GM23338 (cell line): ENCODE results near the gene CIROP. TPM values are rescaled to one million over a fixed set of nuclear protein-coding genes. Genes with fewer than 3 reads are reported as not detected.

Experiments
- ATAC-seq: fragments of 200-7000 bp; cut with Tn5 transposase; 3 replicates; pipeline ENCODE4 v1.9.1; 2020
- DNase-seq: peaks from one replicate; pipeline ENCODE4 v3.0.0-alpha.2; 2015; ENCODE audit warnings: low spot score
- H2AFZ ChIP-seq: fragments of 200-600 bp; sonication (generic); 2 replicates; pipeline ENCODE4 v1.8.0; 2016; ENCODE audit warnings: antibody characterized with exemption, mild to moderate bottlenecking, moderate library complexity
- H3F3A ChIP-seq: fragments of 200-600 bp; sonication (generic); replicated peaks from 2 replicates; pipeline ENCODE4 v1.8.0; 2017; ENCODE audit warnings: antibody characterized with exemption, mixed run types, low read depth
- H3K27ac ChIP-seq: fragments of 200-600 bp; sonication (generic); 2 replicates; pipeline ENCODE4 v1.6.1; 2016; ENCODE audit warnings: low read depth
- H3K27me3 ChIP-seq: fragments of 200-600 bp; sonication (generic); 2 replicates; pipeline ENCODE4 v1.8.0; 2016; ENCODE audit warnings: mild to moderate bottlenecking, mixed run types, moderate library complexity; ENCODE audit not compliant: insufficient read depth
- H3K36me3 ChIP-seq: fragments of 200-600 bp; sonication (generic); 2 replicates; pipeline ENCODE4 v1.8.0; 2016; ENCODE audit warnings: mild to moderate bottlenecking; ENCODE audit not compliant: insufficient read depth
- H3K4me1 ChIP-seq: fragments of 200-600 bp; sonication (generic); 2 replicates; pipeline ENCODE4 v1.8.0; 2016; ENCODE audit warnings: mild to moderate bottlenecking, moderate library complexity; ENCODE audit not compliant: insufficient read depth
- H3K4me2 ChIP-seq: fragments of 200-600 bp; sonication (generic); 2 replicates; pipeline ENCODE4 v1.7.1; 2017; ENCODE audit warnings: mixed run types
- H3K4me3 ChIP-seq: fragments of 200-600 bp; sonication (generic); 2 replicates; pipeline ENCODE4 v1.6.1; 2016; ENCODE audit warnings: mixed run types
- H3K79me2 ChIP-seq: fragments of 200-600 bp; sonication (generic); replicated peaks from 2 replicates; pipeline ENCODE4 v1.8.0; 2017; ENCODE audit warnings: mild to moderate bottlenecking; ENCODE audit not compliant: insufficient read depth
- H3K9me2 ChIP-seq: fragments of 200-600 bp; sonication (generic); 2 replicates; pipeline ENCODE4 v1.8.0; 2017; ENCODE audit not compliant: insufficient read depth
- H4K20me1 ChIP-seq: fragments of 200-600 bp; sonication (generic); replicated peaks from 2 replicates; pipeline ENCODE4 v1.8.0; 2017; ENCODE audit warnings: mild to moderate bottlenecking; ENCODE audit not compliant: insufficient read depth
- H3K27ac Mint-ChIP-seq: 2 replicates; pipeline ENCODE4 v1.8.0; 2020; ENCODE audit warnings: inconsistent platforms, mild to moderate bottlenecking, moderate library complexity, mixed read lengths
- H3K27me3 Mint-ChIP-seq: 3 replicates; pipeline ENCODE4 v1.8.0; 2022; ENCODE audit warnings: low read depth, mild to moderate bottlenecking, moderate library complexity, mixed read lengths, inconsistent platforms; ENCODE audit not compliant: insufficient read depth, poor library complexity
- H3K36me3 Mint-ChIP-seq: 3 replicates; pipeline ENCODE4 v1.8.0; 2021; ENCODE audit warnings: low read depth, mild to moderate bottlenecking, inconsistent platforms, moderate library complexity, mixed read lengths
- H3K4me1 Mint-ChIP-seq: 3 replicates; pipeline ENCODE4 v1.8.0; 2020; ENCODE audit warnings: mild to moderate bottlenecking, inconsistent platforms, mixed read lengths
- H3K4me3 Mint-ChIP-seq: 3 replicates; pipeline ENCODE4 v1.8.0; 2021; ENCODE audit warnings: moderate library complexity, mild to moderate bottlenecking, inconsistent platforms, mixed read lengths
- H3K9me3 Mint-ChIP-seq: 3 replicates; pipeline ENCODE4 v1.8.0; 2020; ENCODE audit warnings: moderate library complexity, mild to moderate bottlenecking, inconsistent platforms, mixed read lengths
- CTCF ChIP-seq, 2 experiments: fragments of 200-600 bp in 1 of 2; sonication (generic) in 1 of 2; conservative IDR thresholded peaks; 2 replicates each; pipeline versions ENCODE4 v1.5.1 to v1.6.1; 2016 to 2017; ENCODE audit warnings: antibody characterized with exemption in 2 of 2, low read depth in 2 of 2, mild to moderate bottlenecking in 2 of 2, moderate library complexity in 1 of 2
- EZH2 ChIP-seq: fragments of 200-600 bp; sonication (generic); IDR thresholded peaks from one replicate; pipeline ENCODE4 v1.8.0; 2017; ENCODE audit warnings: antibody characterized with exemption, mild to moderate bottlenecking, low read depth; ENCODE audit not compliant: unreplicated experiment
- JUNB ChIP-seq: IDR thresholded peaks from one replicate; pipeline ENCODE4 v1.6.1; 2016; ENCODE audit warnings: antibody characterized with exemption; ENCODE audit not compliant: unreplicated experiment
- NANOG ChIP-seq: IDR thresholded peaks from 2 replicates; pipeline ENCODE4 v1.6.1; 2016; ENCODE audit warnings: antibody characterized with exemption, borderline replicate concordance
- STAT1 ChIP-seq: IDR thresholded peaks from one replicate; pipeline ENCODE4 v1.6.1; 2016; ENCODE audit warnings: antibody characterized with exemption; ENCODE audit not compliant: unreplicated experiment
- polyA plus RNA-seq: library from polyadenylated mRNA; unstranded; fragments of >200 nt; fragmentation: Nextera tagmentation; extraction: Ambion mirVana; gene quantifications from 2 replicates; pipeline ENCODE4 v1.2.1, GENCODE V29; 2016
- total RNA-seq: library from RNA; depleted of rRNA; stranded (reverse); fragments of >200 nt; shearing (Covaris generic); gene quantifications from 2 replicates; pipeline ENCODE4 v1.2.3, GENCODE V29; 2014
- TF ChIP-seq, protein P1 (sequence below): IDR thresholded peaks from 2 replicates; pipeline ENCODE4 v1.6.1; 2016; ENCODE audit warnings: antibody characterized with exemption

CIROP gene
- total and polyA plus RNA-seq, 2 experiments from 2014 or later, result not detected

DNA sequence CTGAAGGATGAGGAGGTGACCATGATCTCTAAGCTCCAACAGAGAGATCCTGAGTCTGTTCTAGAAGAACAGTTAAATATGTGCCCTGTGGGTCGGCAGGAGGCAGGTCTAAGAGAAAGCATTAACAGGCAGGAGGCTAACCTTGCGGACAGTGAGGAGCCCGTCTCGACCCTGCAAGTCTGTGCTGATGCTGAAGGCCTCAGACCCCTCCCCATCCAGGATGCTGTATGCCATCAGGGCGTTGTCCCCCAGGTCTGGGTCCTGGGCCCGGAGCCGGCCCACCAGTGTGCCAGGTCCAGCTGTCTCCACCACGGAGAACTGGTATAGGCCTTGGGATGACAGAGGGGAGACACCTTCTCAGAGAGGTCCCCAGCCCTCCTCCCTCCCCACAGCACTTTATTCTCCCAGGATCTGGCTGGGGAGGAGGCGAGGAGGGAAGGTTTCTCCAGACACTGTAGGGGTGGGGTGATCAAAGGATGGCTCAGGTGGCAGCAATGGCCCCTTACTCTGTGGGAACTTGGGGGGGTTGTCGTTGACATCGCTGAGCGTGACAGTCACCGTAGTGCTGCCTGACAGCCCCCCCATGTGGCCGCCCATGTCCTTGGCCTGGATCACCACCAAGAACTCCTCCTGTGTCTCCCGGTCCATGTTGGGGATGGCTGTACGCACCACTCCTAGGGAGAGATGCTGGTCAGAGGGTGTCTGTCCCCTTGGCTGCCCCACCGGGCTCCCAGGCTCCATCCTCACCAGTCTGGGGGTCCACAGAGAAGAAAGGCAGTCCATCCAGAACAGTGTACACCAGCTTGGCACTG, 50.6 kb downstream of the CIROP start:
- Histone ChIP-seq H3K79me2 (no peaks in the 10 kb centered on the region), H3K9me2 (no peaks in the 10 kb centered on the region), H3K4me2 (no peak overlapping the region), H2AFZ (no peak overlapping the region), H3K27ac (no peak overlapping the region), H3K4me3 (no peak overlapping the region), H4K20me1 (no peaks in the 10 kb centered on the region; the same call in 1 of the 2 replicates), H3F3A (peaks cover 5% of the 10 kb centered on the region), H3K27me3 (peaks cover 4% of the 10 kb centered on the region; the same call in 1 of the 2 replicates), H3K36me3 (no peaks in the 10 kb centered on the region; the same call in 1 of the 2 replicates), H3K4me1 (peaks cover 14% of the 10 kb centered on the region; the same call in 1 of the 2 replicates)
- TF ChIP-seq, protein P1, sequence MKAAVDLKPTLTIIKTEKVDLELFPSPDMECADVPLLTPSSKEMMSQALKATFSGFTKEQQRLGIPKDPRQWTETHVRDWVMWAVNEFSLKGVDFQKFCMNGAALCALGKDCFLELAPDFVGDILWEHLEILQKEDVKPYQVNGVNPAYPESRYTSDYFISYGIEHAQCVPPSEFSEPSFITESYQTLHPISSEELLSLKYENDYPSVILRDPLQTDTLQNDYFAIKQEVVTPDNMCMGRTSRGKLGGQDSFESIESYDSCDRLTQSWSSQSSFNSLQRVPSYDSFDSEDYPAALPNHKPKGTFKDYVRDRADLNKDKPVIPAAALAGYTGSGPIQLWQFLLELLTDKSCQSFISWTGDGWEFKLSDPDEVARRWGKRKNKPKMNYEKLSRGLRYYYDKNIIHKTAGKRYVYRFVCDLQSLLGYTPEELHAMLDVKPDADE, result no peak
- TF ChIP-seq JUNB (no peak), STAT1 (no peak), NANOG (no peak), CTCF (conservative IDR thresholded peaks at IDR 0.05; ENCODE audit: low read depth in 2 of 2) (peak; percentile 53 to 80)
- no peaks in the 10 kb centered on the region for H3K9me3 Mint-ChIP-seq
- ATAC-seq (no peak), DNase-seq (peak; percentile 52)
- no peak overlapping the region for H3K4me3 Mint-ChIP-seq
- peaks cover 15% of the 10 kb centered on the region for H3K4me1 Mint-ChIP-seq
- H3K36me3 Mint-ChIP-seq, result peaks cover 26% of the 10 kb centered on the region
- H3K27ac Mint-ChIP-seq, result no peak overlapping the region
- peaks cover 12% of the 10 kb centered on the region for H3K27me3 Mint-ChIP-seq

DNA sequence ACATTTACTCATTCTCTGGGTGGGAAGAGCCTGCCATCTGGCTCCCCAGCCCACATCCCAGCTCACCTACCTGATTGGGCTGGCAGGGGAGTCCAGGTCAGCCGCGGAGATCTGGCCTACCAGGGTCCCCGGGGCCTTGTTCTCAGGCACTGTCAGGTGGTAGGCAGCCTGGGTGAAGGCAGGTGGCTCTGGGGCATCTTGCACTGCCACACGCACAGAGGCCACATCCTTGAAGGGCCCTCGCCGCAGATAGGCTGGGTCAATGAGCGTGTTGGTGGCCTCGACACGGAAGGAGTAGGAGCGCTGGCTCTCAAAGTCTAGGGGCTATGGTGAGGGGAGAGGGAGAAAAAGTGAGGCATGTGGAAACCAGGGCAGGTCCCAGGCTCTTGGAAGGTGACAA, 51.4 kb downstream of the CIROP start:
- Histone ChIP-seq H3K4me3 (no peak overlapping the region), H2AFZ (no peak overlapping the region), H4K20me1 (no peaks in the 10 kb centered on the region; the same call in 1 of the 2 replicates), H3K4me2 (no peak overlapping the region), H3K4me1 (peaks cover 14% of the 10 kb centered on the region; the same call in 1 of the 2 replicates), H3K79me2 (no peaks in the 10 kb centered on the region), H3K27me3 (peaks cover 4% of the 10 kb centered on the region; the same call in 1 of the 2 replicates), H3F3A (peaks cover 3% of the 10 kb centered on the region; the same call in 1 of the 2 replicates), H3K9me2 (no peaks in the 10 kb centered on the region), H3K36me3 (no peaks in the 10 kb centered on the region), H3K27ac (no peak overlapping the region)
- Mint-ChIP-seq H3K27ac (no peak overlapping the region), H3K27me3 (peaks cover 10% of the 10 kb centered on the region), H3K9me3 (no peaks in the 10 kb centered on the region), H3K4me1 (peaks cover 15% of the 10 kb centered on the region), H3K36me3 (peaks cover 23% of the 10 kb centered on the region), H3K4me3 (no peak overlapping the region)
- DNase-seq (no peak), ATAC-seq (no peak)
- TF ChIP-seq EZH2, result no peak
- no peak for TF ChIP-seq CTCF (conservative IDR thresholded peaks at IDR 0.05; ENCODE audit: low read depth in 2 of 2)
- TF ChIP-seq STAT1, result no peak
